Activated naive CD4-positive, alpha-beta T cell treated with anti-CD3 and anti-CD28 coated beads for 36 hours (primary cell): ENCODE results near the gene AHNAK2. TPM values are rescaled to one million over a fixed set of nuclear protein-coding genes. Genes with fewer than 3 reads are reported as not detected.
"Not testable (repeated sequence)": the region's sequence is repeated elsewhere in the genome, so short reads cannot be mapped to it uniquely, and the experiment has no call there.

Experiments
- CTCF ChIA-PET: fragments of 350-600 bp; sonication (Branson Sonifier 250); formaldehyde crosslinking; loops from one replicate; lab custom pipeline; 2021; ENCODE audit warnings: antibody characterized with exemption; lab: Charles Lee
- DNase-seq: peaks from one replicate; pipeline ENCODE4 v3.0.0-alpha.2; 2020
- H3K27ac Mint-ChIP-seq: one replicate; pipeline ENCODE4 v1.8.0; 2021; ENCODE audit warnings: mild to moderate bottlenecking, mixed read lengths
- H3K27me3 Mint-ChIP-seq: one replicate; pipeline ENCODE4 v1.8.0; 2021; ENCODE audit warnings: low read depth, mixed read lengths
- H3K36me3 Mint-ChIP-seq: one replicate; pipeline ENCODE4 v1.8.0; 2021; ENCODE audit warnings: low read depth, mixed read lengths
- H3K4me1 Mint-ChIP-seq: one replicate; pipeline ENCODE4 v1.8.0; 2021; ENCODE audit warnings: low read depth, mixed read lengths
- H3K4me3 Mint-ChIP-seq: one replicate; pipeline ENCODE4 v1.8.0; 2021; ENCODE audit warnings: mild to moderate bottlenecking, moderate library complexity, mixed read lengths
- H3K9me3 Mint-ChIP-seq: one replicate; pipeline ENCODE4 v1.8.0; 2021; ENCODE audit warnings: mixed read lengths
- intact Hi-C: fragments of 100-400 bp; cut with micrococcal nuclease; formaldehyde crosslinking; loops from one replicate; pipeline ENCODE4 v1.15.1; 2023
- total RNA-seq, 2 experiments: library from RNA; stranded (reverse); gene quantifications; one replicate each; pipeline ENCODE4 v1.2.3, GENCODE V29; 2021

AHNAK2 gene
- total RNA-seq, 2 experiments from 2014 or later = 0.10 TPM

DNA sequence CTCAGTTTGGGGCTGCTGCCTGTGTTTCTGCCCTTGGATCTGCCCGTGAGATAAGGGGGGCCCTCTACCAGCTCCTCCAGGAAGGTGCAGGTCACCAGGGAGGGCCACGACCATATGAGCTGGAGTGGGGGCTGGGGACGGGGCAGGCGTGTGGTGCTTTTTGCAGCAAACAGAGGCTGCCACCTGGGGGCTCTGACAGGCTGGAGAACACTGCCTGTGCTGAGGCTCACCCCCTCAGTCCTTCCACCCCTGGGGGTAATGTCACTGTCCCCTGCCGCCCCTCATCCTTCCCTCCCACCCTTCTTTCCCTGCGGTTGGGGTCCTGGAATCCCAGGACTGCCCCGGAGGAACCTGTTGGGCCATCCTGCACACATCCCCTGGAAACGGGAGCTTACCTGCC is 50.3 kb downstream of the AHNAK2 start:
- no peak overlapping the region for H3K4me3 Mint-ChIP-seq
- H3K9me3 Mint-ChIP-seq = peaks cover 2% of the 10 kb centered on the region
- no peak for DNase-seq
- H3K27ac Mint-ChIP-seq = no peak overlapping the region
- H3K4me1 Mint-ChIP-seq = no peaks in the 10 kb centered on the region
- intact Hi-C loops = no loop called here
- no peaks in the 10 kb centered on the region for H3K27me3 Mint-ChIP-seq
- CTCF ChIA-PET = no interaction called here
- H3K36me3 Mint-ChIP-seq = no peaks in the 10 kb centered on the region

DNA sequence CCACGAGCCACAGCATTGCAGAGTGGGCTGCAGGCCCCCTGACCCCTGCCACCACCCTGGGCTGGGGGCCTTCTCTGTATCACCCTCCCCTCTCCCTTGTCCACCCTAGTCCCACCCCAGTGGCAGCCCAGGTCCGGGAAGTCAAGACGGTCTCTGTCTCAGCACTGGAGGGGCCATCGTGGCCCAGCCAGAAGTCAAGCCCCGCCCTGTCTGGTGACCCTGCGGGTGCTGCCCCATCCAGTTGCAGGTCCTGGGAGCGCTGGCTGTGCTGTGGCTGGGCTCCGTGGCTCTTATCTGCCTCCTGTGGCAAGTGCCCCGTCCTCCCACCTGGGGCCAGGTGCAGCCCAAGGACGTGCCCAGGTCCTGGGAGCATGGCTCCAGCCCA is 50.8 kb downstream of the AHNAK2 start:
- Mint-ChIP-seq H3K36me3 (no peaks in the 10 kb centered on the region), H3K27ac (no peak overlapping the region), H3K9me3 (peaks cover 2% of the 10 kb centered on the region), H3K4me3 (no peak overlapping the region), H3K4me1 (no peaks in the 10 kb centered on the region), H3K27me3 (no peaks in the 10 kb centered on the region)
- DNase-seq = no peak
- intact Hi-C loops = no loop called here
- CTCF ChIA-PET = no interaction called here

DNA sequence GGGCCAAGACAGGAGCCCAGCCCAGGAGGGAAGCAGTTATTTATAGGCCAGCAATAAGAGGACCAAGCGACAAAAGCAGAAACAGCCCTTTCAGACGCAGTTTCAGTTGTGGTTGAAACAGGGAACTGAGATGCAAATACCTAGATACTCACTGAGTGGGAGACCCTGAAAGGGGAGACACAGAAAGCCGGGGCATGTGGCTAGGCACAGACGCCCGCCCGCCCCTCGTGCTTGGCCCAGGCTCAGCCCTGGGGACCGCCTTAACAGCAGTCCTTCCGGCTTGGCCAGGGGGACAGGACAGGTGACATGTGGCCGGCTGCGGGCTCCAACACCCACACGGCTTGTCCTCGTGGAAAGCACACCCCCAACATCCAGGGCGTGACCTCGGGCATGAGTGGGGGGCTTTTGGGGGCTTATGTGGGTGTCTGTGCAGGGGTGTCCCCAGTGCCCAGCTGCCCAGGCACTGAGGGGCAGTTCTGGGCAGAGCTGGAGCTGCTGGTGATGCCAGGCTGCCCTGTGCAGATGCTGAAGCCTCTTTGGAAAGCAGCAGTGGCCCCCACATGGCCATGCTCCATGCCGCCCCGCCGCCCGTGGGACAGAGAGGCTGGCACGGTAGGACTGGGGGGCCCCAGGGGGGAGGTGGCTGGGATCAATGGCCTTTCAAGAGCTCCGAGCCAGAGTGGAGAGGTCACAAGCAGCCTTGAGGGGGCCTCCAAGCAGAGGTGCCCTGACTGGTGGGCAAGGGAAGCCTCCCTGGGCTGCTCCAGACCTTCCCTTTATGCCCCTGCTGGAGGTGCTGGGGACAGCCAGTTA is 51.3 kb downstream of the AHNAK2 start:
- CTCF ChIA-PET = no interaction called here
- no peaks in the 10 kb centered on the region for H3K36me3 Mint-ChIP-seq
- no peaks in the 10 kb centered on the region for H3K4me1 Mint-ChIP-seq
- H3K27ac Mint-ChIP-seq = no peak overlapping the region
- peaks cover 2% of the 10 kb centered on the region for H3K9me3 Mint-ChIP-seq
- no peak overlapping the region for H3K4me3 Mint-ChIP-seq
- no peaks in the 10 kb centered on the region for H3K27me3 Mint-ChIP-seq
- no peak for DNase-seq
- intact Hi-C loops = no loop called here

DNA sequence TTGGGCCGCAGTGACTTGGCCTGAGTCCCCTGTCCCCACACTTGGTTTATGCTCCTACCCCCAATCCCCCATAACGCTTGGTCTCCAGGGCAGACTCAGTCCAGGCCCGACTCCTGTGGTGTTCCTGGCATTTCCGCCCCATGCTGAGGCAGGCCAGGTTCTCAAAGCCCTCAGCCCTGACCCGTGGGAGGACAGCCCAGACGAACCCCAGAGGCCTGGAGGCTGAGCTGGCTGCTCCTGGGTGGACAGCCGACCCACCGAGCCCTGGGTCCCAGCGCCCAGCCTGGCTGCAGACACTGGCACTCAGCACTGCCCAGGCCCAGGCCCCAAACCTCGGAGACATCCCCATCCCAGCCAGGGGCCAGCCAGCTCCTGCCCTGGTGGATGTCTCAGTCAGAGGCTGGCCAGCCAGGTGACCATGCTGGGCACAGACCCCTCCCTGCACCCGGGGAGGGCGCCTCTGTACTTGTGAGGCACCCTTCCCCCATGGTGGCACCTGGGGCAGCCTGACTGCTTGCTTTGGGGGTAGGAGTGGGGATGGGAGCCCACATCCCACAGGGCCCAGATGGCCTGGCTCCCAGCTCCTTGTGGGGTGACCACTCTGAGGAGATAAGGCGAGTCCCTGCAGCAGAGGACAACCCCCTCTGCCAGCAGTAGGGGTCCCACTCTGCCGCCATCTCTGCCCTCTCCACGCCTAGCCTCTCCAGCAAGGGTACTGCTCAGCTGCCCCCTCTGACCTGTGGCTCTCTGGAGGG is 52.1 kb downstream of the AHNAK2 start:
- no peaks in the 10 kb centered on the region for H3K27me3 Mint-ChIP-seq
- H3K36me3 Mint-ChIP-seq = no peaks in the 10 kb centered on the region
- intact Hi-C loops = no loop called here
- CTCF ChIA-PET = no interaction called here
- H3K9me3 Mint-ChIP-seq = peaks cover 2% of the 10 kb centered on the region
- H3K4me1 Mint-ChIP-seq = no peaks in the 10 kb centered on the region
- no peak for DNase-seq
- no peak overlapping the region for H3K27ac Mint-ChIP-seq
- no peak overlapping the region for H3K4me3 Mint-ChIP-seq

DNA sequence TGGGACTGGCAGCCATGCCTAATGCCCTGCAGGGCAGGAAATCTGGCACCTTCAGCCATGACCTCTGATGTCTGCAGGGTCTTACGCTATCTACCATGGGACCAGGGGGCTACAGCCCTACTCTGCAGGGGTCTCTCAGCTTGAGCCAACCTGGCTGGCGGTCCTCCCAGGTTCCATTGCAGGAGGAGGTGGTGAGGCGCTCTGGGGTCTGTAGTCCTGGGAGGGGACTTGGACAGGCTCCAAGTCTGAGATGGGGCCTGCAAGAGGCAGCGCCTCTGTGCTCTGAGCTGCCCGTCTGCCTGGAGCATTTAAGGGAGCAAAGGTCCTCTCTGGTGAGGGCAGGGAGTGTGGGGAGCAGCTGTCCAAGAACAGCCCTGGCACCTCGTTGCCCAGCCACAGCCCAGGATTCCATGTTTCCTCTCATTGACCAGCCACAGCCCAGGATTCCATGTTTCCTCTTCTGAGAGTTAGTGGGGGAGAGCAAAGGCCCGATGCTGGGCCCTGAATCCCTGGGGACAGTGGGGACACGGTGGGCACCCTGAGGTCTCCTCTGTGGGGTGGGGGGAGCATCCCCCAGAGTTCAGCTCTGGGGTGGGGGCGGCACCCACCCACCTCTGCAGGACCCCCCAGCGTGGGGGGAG is 52.8 kb downstream of the AHNAK2 start:
- Mint-ChIP-seq H3K27me3 (no peaks in the 10 kb centered on the region), H3K4me1 (no peaks in the 10 kb centered on the region), H3K36me3 (no peaks in the 10 kb centered on the region), H3K9me3 (peaks cover 2% of the 10 kb centered on the region), H3K4me3 (no peak overlapping the region), H3K27ac (no peak overlapping the region)
- CTCF ChIA-PET = no interaction called here
- intact Hi-C loops = no loop called here
- no peak for DNase-seq

DNA sequence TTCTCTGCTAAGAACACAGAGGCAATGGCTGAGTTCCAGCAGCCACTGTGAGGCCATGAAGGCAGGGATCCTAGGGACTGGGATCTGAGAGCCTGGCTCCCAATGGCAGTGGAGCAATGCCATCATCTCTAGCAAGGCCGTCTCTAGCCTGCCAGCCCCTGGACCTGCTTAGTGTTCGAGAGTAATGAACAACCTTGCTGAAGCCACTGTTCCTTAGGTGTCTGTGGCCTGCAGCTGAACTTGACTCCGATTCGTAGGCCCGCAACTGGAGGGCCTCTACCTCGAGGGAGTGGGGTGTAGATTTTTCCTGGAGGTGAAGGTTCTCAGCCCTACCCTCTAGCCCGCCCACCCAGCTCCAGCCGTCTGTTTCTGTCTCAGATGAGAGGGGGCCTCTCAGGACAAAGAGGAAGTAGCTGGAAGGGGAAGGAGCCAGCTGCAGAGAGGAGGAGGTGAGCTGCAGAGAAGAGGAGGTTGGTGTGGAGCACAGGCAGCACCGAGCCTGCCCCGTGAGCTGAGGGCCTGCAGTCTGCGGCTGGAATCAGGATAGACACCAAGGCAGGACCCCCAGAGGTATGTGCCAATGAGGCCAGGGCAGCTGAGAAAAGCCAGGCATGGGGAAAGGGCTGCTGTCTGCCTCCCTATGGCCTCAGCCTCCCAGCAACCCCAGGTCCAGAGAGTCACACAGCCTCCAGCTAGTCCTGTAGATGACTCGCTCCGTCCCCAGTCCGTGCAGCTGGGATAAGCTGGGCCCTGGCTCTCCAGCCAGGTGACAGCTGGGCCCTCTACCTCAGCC is 53.6 kb downstream of the AHNAK2 start, which contains the start of gene PLD4:
PLD4 (plus strand) TSS at position 459 of the 793 bp plus-strand sequence. CDS start 2,262 bp downstream, outside the sequence.
- DNase-seq = no peak
- no peaks in the 10 kb centered on the region for H3K36me3 Mint-ChIP-seq
- CTCF ChIA-PET = no interaction called here
- H3K27me3 Mint-ChIP-seq = no peaks in the 10 kb centered on the region
- H3K4me1 Mint-ChIP-seq = no peaks in the 10 kb centered on the region
- no peak within 1 kb of the TSS for H3K4me3 Mint-ChIP-seq
- intact Hi-C loops = no loop called here
- H3K27ac Mint-ChIP-seq = no peak within 1 kb of the TSS
- peaks cover 2% of the 10 kb centered on the region for H3K9me3 Mint-ChIP-seq

DNA sequence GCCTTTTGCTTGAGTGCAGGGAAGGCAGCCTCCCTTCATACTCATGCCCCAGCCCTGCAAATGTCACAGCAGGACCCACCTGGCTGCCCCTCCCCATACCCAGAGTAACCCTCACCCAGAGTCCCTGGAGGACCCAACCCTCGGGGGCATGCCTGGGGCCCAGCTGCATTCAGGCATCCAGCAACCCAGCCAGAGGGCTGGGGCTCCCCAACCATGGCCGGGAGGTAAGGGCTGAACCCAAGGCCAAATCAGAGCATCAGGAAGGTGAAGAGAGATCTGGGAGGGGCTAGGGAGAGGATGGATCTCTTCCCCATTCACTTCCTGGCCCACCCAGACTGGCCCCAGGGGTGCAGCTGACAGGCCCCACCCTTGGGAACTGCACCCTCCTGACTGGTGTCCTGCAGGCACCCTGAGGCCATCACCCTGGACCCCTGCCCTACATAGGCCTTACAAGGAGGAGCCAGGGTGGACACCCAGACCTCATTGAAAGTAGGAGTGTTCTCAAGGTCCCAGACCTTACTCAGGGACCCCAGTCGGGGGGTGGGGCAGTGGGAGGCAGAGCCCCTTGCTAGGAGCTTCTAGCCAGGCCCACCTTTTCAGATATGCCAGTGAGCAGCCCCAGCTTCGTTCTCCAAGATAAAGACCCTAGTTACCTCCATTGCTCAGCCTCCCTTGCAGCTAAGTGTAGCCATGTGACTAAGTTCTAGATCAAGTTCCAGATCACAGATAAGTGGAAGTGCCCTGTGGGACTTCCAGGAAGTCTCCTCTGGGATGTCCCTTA is 54.3 kb downstream of the AHNAK2 start:
- no peaks in the 10 kb centered on the region for H3K36me3 Mint-ChIP-seq
- no peak for DNase-seq
- H3K27ac Mint-ChIP-seq = no peak overlapping the region
- CTCF ChIA-PET = no interaction called here
- H3K4me3 Mint-ChIP-seq = no peak overlapping the region
- intact Hi-C loops = no loop called here
- H3K27me3 Mint-ChIP-seq = no peaks in the 10 kb centered on the region
- no peaks in the 10 kb centered on the region for H3K4me1 Mint-ChIP-seq
- peaks cover 2% of the 10 kb centered on the region for H3K9me3 Mint-ChIP-seq

DNA sequence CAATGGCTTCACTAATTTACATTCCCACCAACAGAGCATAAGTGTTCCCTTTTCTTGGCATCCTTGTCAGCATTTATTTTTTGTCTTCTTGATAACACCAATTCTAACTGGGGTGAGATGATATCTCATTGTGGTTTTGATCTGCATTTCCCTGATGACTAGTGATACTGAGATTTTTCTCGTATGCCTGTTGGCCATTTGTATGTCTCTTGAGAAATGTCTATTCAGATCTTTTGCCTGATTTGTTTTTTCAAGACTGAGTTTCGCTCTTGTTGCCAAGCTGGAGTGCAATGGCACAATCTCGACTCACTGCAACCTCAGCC is 58.2 kb downstream of the AHNAK2 start:
- DNase-seq = no peak
- Mint-ChIP-seq H3K27ac (no peak overlapping the region), H3K36me3 (no peaks in the 10 kb centered on the region), H3K4me1 (no peaks in the 10 kb centered on the region), H3K9me3 (peaks cover 2% of the 10 kb centered on the region), H3K27me3 (peaks cover 2% of the 10 kb centered on the region), H3K4me3 (no peak overlapping the region)
- intact Hi-C loops = no loop called here
- CTCF ChIA-PET = no interaction called here

DNA sequence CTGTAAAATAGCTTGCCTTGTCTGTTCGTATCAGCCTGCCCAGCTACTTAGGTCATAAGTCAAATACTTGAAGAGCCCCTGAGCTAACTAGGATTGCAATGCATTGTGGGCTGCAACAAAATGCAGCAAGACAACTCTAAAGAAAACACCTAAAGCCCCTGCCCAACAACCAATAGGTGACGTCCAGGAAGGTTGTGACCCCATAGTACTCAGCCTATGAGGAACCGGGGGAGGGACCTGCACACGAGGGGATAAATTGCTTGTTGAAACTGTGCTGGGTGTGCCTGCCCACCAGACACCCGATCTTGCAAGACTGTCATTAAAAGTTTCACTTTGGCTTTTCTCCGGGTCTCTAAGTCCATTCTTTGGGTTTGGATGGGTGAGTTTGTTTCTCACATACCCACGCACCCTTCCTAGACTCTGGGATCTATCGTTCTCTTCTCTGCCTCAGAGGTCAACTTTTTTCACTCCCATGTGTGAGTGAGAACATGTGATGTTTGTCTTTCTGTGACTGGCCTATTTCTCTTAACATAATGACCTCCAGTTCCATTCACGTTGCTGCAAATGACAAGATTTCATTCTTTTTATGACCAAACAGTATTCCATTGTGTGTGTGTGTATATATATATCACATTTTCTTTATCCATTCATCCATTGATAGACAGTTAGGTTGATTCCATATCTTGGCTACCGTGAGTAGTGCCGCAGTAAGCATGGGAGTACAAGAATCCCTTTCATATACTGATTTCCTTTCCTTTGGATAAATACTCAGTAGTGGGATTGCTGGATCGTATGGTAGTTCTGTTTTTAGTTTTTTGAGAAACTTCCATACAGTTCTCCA is 58.8 kb downstream of the AHNAK2 start:
- CTCF ChIA-PET = not testable (repeated sequence)

DNA sequence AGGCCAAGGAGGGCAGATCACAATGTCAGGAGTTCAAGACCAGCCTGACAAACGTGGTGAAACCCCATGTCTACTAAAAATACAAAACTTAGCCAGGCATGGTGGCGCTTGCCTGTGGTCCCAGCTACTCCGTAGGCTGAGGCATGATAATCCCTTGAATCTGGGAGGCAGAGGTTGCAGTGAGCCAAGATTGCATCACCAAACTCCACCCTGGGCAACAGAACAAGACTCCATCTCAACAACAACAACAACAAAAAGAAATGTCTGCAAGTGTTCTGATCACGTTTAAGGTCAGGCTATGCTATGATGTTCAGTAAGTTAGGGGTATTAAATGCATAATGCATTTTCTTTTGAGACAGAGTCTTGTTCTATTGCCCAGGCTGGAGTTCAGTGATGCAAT is 60.2 kb downstream of the AHNAK2 start:
- Mint-ChIP-seq H3K27ac (no peak overlapping the region), H3K4me3 (no peak overlapping the region), H3K9me3 (no peaks in the 10 kb centered on the region), H3K27me3 (peaks cover 2% of the 10 kb centered on the region), H3K36me3 (no peaks in the 10 kb centered on the region), H3K4me1 (no peaks in the 10 kb centered on the region)
- CTCF ChIA-PET = no interaction called here
- intact Hi-C loops = no loop called here
- DNase-seq = no peak

More for the DNA sequence above, 58.8 kb downstream of the AHNAK2 start:
- H3K4me3 Mint-ChIP-seq, H3K9me3 Mint-ChIP-seq, H3K36me3 Mint-ChIP-seq, H3K27ac Mint-ChIP-seq, H3K4me1 Mint-ChIP-seq, intact Hi-C loops, H3K27me3 Mint-ChIP-seq, DNase-seq: not testable (repeated sequence)

DNA sequence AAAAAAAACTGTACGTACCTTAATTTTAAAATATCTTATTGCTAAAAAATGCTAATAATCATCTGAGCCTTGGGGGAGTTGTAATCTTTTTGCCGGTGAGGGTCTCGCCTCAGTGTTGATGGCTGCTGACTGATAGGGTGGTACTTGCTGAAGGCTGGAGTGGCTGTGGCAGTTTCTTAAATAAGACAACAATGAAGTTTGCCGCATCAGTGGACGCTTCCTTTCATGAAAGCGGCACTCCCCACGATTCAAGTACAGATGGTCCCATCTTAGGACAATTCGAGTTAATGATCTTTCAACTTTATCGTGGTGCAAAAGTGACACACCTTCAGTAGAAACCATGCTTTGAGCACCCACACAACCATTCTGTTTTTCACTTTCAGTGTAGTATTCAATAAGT is 61.1 kb downstream of the AHNAK2 start:
- no peaks in the 10 kb centered on the region for H3K4me1 Mint-ChIP-seq
- CTCF ChIA-PET = no interaction called here
- no peak overlapping the region for H3K4me3 Mint-ChIP-seq
- H3K36me3 Mint-ChIP-seq = no peaks in the 10 kb centered on the region
- H3K9me3 Mint-ChIP-seq = peaks cover under 1% of the 10 kb centered on the region
- no peak for DNase-seq
- peaks cover 2% of the 10 kb centered on the region for H3K27me3 Mint-ChIP-seq
- no peak overlapping the region for H3K27ac Mint-ChIP-seq
- intact Hi-C loops = no loop called here
